Lung (tissue), 12 donors: Measurements from ENCODE around the gene TPD52L3. TPM values are rescaled to one million over a fixed set of nuclear protein-coding genes. Genes with fewer than 3 reads are reported as not detected.

Source experiments
- ATAC-seq: fragments of 200-7000 bp; cut with Tn5 transposase; one replicate; pipeline ENCODE4 v1.9.1; 2020; ENCODE audit warnings: moderate number of reproducible peaks; ENCODE audit not compliant: insufficient read depth, low FRiP score
- DNase-seq, 3 donors: peaks; one replicate each; pipeline ENCODE4 v3.0.0-alpha.2; 2013 to 2017
- H3K27ac ChIP-seq, 2 donors: one replicate each; pipeline ENCODE4 v1.5.1; 2013; ENCODE audit warnings: mild to moderate bottlenecking in 2 of 2, moderate library complexity in 2 of 2, control low read depth in 1 of 2, inconsistent platforms in 1 of 2, low read depth in 1 of 2, low read length in 1 of 2
- H3K27me3 ChIP-seq, 3 donors: one replicate each; pipeline ENCODE4 v1.5.1; 2013; ENCODE audit warnings: low read length in 2 of 3; ENCODE audit not compliant: control insufficient read depth in 3 of 3, insufficient read depth in 3 of 3
- H3K36me3 ChIP-seq, 4 donors: one replicate each; pipeline ENCODE4 v1.5.1; 2013; ENCODE audit warnings: low read length in 4 of 4, mild to moderate bottlenecking in 1 of 4, moderate library complexity in 1 of 4; ENCODE audit not compliant: control insufficient read depth in 4 of 4, insufficient read depth in 4 of 4
- H3K4me1 ChIP-seq, 5 donors: one replicate each; pipeline ENCODE4 v1.5.1; 2013; ENCODE audit warnings: low read length in 5 of 5, mild to moderate bottlenecking in 2 of 5, moderate library complexity in 1 of 5; ENCODE audit not compliant: control insufficient read depth in 5 of 5, insufficient read depth in 5 of 5
- H3K4me3 ChIP-seq: one replicate; pipeline ENCODE4 v1.5.1; 2013; ENCODE audit warnings: mild to moderate bottlenecking, control low read depth, moderate library complexity
- H3K9ac ChIP-seq, 2 donors: one replicate each; pipeline ENCODE4 v1.5.1; 2013; ENCODE audit warnings: low read length in 2 of 2, control low read depth in 1 of 2; ENCODE audit not compliant: insufficient read depth in 1 of 2
- H3K9me3 ChIP-seq, 4 donors: one replicate each; pipeline ENCODE4 v1.5.1; 2013; ENCODE audit warnings: low read length in 3 of 4, mild to moderate bottlenecking in 1 of 4, moderate library complexity in 1 of 4; ENCODE audit not compliant: control insufficient read depth in 4 of 4, insufficient read depth in 3 of 4
- WGBS, 2 donors: extraction: QIAGEN DNeasy Blood & Tissue Kit; methylation state at CpG; one replicate each; pipeline ENCODE4 v1.1.7; 2013; 5-methylcytosine and 5-hydroxymethylcytosine counted together
- polyA plus RNA-seq, 2 donors: library from polyadenylated mRNA; stranded (reverse); fragments of 200-250 nt; gene quantifications; one replicate each; pipeline ENCODE4 v1.2.1, GENCODE V29; 2013
- total RNA-seq, 2 donors: library from RNA; depleted of rRNA in 1 of 2; stranded (reverse); fragments of >200 nt in 1 of 2; gene quantifications; one replicate each; pipeline ENCODE4 v1.2.1, GENCODE V29; 2014 to 2021
- TF ChIP-seq, protein P1 (sequence below): IDR thresholded peaks from 2 replicates; pipeline ENCODE4 v1.5.1; 2012; ENCODE audit warnings: mild to moderate bottlenecking; ENCODE audit errors: control extremely low read depth, extremely low read depth
- donor health status: control.
- donor health status: control.
- donor health status: Bipolar disorder and iron deficiency.
- donor health status: healthy.
- donor health status: DM: yes; HTN: yes; CAD: no.

Gene TPD52L3
- total and polyA plus RNA-seq, 4 donors, result not detected

DNA sequence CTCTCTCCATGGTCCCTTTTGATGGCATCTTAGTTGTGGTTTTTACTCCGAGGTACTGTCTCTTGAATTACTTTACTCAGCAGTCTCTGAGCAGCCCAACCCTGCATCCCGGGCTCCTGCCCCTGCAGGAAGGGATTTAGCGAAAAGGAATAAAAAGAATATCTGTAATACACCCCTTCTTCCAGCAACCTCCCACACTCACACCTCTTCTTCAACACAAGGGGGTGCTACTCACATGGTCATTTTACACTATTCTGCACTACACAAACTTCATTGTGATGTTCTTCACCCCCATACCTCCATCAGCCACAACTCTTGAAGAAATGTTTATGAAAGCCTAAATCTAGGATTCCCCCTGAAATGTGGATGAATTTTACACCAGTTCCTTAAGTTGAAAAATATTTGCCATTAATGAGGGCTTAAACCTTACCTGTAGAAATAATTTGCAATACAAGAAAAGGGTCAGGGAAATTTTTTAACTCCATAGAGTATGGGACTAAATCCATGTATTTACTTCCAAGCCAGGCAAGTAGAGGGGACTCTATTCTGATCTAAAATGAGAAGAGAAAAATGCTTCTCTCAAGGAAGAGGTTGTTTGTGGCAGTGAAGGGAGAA, 26.0 kb downstream of the TPD52L3 start:
- Histone ChIP-seq H3K36me3 (no peaks in the 10 kb centered on the region), H3K4me3 (no peak overlapping the region), H3K9ac (no peak overlapping the region), H3K27me3 (no peaks in the 10 kb centered on the region), H3K4me1 (no peaks in the 10 kb centered on the region), H3K9me3 (no peaks in the 10 kb centered on the region), H3K27ac (no peak overlapping the region)
- DNase-seq (peak in 2 of 3 donors; percentile 53 to 64), ATAC-seq (peak; percentile 87)
- WGBS, 2 donors, result 18 to 24% methylated on average over 3 of the region's 3 CpGs
- TF ChIP-seq, protein P1, sequence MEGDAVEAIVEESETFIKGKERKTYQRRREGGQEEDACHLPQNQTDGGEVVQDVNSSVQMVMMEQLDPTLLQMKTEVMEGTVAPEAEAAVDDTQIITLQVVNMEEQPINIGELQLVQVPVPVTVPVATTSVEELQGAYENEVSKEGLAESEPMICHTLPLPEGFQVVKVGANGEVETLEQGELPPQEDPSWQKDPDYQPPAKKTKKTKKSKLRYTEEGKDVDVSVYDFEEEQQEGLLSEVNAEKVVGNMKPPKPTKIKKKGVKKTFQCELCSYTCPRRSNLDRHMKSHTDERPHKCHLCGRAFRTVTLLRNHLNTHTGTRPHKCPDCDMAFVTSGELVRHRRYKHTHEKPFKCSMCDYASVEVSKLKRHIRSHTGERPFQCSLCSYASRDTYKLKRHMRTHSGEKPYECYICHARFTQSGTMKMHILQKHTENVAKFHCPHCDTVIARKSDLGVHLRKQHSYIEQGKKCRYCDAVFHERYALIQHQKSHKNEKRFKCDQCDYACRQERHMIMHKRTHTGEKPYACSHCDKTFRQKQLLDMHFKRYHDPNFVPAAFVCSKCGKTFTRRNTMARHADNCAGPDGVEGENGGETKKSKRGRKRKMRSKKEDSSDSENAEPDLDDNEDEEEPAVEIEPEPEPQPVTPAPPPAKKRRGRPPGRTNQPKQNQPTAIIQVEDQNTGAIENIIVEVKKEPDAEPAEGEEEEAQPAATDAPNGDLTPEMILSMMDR, result peak; percentile 61

DNA sequence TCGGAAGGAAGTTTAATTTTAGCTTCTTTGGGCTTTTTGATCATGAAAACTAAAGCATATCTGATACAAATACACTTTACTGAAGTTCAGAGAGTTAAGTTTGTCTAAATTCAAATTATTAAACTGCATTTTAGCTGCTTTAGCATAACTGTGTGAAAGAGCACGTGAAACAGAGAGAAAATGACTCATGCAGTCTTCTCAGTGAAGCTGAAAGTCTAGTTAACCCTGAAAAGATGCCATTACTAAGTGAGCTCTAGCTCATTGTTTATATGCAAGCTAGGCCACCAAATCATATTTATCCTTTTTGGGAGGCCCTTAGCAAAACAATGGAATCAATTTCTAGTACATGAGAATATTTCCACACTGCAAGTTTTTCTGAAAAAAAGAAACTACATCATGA, 27.6 kb downstream of the TPD52L3 start:
- no peaks in the 10 kb centered on the region for H3K36me3 ChIP-seq
- H3K27me3 ChIP-seq, result no peaks in the 10 kb centered on the region
- TF ChIP-seq, protein P1, result no peak
- DNase-seq, result no peak
- no peak overlapping the region for H3K27ac ChIP-seq
- no peaks in the 10 kb centered on the region for H3K9me3 ChIP-seq
- 77 to 90% methylated on average over 2 of the region's 2 CpGs for WGBS, 2 donors
- no peak overlapping the region for H3K4me3 ChIP-seq
- no peak for ATAC-seq
- H3K4me1 ChIP-seq, result no peaks in the 10 kb centered on the region
- H3K9ac ChIP-seq, result no peak overlapping the region

DNA sequence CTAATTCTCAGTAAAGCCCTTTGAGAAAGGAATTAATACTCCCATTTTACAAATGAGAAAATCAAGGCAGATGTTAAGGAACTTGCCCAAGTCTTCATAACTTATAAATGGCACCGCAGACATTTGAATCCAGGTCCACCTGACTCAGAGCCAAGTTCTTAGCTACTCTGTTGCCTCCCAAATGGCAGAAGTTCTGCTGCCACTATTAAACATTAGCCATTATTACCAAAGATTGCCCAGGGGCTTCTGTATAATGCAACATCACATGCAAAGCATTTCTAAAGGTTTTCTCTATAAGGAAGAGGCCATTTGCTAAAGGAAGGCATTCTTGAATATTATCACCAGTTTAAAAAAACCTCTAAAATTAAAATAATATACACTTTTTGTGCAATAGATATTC, 28.3 kb downstream of the TPD52L3 start:
- Histone ChIP-seq H3K27ac (no peak overlapping the region), H3K4me3 (no peak overlapping the region), H3K9me3 (no peaks in the 10 kb centered on the region), H3K4me1 (no peaks in the 10 kb centered on the region), H3K27me3 (no peaks in the 10 kb centered on the region), H3K9ac (no peak overlapping the region), H3K36me3 (no peaks in the 10 kb centered on the region)
- TF ChIP-seq, protein P1, result no peak
- 93 to 94% methylated on average over 1 of the region's 1 CpG for WGBS, 2 donors
- DNase-seq (no peak), ATAC-seq (no peak)

DNA sequence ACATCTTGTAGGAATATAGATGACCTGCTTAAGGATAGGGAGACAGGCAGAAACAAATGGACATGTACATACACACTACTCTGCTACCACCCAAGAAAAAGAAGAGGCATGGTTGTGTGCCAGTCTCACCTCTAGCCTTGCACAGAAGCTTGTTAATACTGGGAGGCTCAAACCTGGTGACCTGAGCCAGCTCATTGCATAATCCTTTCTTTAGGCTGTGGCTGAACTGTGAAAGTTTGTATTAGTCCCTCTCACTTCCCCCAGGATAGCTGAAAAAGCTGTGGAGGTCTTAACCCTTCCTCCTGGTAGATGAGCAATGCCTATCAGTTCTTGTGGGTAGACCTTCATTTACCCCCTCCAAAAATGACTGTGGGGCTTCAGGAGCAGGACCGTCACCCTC, 28.7 kb downstream of the TPD52L3 start:
- ATAC-seq (no peak), DNase-seq (no peak)
- 85 to 93% methylated on average over 1 of the region's 1 CpG for WGBS, 2 donors
- no peaks in the 10 kb centered on the region for H3K9me3 ChIP-seq
- H3K27me3 ChIP-seq, result no peaks in the 10 kb centered on the region
- TF ChIP-seq, protein P1, result no peak
- no peaks in the 10 kb centered on the region for H3K4me1 ChIP-seq
- no peak overlapping the region for H3K4me3 ChIP-seq
- no peak overlapping the region for H3K9ac ChIP-seq
- H3K36me3 ChIP-seq, result no peaks in the 10 kb centered on the region
- no peak overlapping the region for H3K27ac ChIP-seq
